ENCODE data around the gene SFMBT1. TPM values are rescaled to one million over a fixed set of nuclear protein-coding genes. Genes with fewer than 3 reads are reported as not detected.

The SFMBT1 gene
- total RNA-seq, 1 donor from 2014 or later, result 8.4 TPM

DNA sequence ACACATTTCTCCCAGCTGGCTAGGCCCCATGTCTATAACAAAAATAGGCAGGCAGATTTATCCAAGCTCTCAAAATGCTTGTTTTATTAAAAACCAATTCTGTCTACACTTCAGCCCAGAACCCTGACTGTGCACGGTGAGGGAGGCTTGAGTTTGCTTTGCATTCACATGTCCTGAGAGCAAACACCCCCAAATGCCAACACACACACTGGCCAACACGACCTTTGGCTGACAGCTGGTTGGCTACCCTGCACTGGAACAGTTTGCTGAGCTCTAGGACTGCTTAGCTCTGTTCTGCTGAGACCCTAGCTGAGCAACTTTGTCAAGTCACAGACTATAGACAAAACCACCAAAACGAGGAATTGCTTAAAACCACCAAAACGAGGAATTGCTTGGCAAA, 152.2 kb downstream of the SFMBT1 start:
- DNase-seq (ENCODE audit: low spot score), result no peak
- Mint-ChIP-seq H3K27ac (ENCODE audit: unreplicated experiment) (peak overlapping the region; percentile 18), H3K4me3 (ENCODE audit: unreplicated experiment) (no peak overlapping the region), H3K9me3 (ENCODE audit: low read depth) (no peaks in the 10 kb centered on the region), H3K27me3 (ENCODE audit: low read depth) (no peaks in the 10 kb centered on the region), H3K36me3 (ENCODE audit: low read depth) (no peaks in the 10 kb centered on the region), H3K4me1 (ENCODE audit: low read depth) (peaks cover 50% of the 10 kb centered on the region)
- TF ChIP-seq, protein P1, sequence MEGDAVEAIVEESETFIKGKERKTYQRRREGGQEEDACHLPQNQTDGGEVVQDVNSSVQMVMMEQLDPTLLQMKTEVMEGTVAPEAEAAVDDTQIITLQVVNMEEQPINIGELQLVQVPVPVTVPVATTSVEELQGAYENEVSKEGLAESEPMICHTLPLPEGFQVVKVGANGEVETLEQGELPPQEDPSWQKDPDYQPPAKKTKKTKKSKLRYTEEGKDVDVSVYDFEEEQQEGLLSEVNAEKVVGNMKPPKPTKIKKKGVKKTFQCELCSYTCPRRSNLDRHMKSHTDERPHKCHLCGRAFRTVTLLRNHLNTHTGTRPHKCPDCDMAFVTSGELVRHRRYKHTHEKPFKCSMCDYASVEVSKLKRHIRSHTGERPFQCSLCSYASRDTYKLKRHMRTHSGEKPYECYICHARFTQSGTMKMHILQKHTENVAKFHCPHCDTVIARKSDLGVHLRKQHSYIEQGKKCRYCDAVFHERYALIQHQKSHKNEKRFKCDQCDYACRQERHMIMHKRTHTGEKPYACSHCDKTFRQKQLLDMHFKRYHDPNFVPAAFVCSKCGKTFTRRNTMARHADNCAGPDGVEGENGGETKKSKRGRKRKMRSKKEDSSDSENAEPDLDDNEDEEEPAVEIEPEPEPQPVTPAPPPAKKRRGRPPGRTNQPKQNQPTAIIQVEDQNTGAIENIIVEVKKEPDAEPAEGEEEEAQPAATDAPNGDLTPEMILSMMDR (IDR thresholded peaks at IDR 0.05), result no peak

DNA sequence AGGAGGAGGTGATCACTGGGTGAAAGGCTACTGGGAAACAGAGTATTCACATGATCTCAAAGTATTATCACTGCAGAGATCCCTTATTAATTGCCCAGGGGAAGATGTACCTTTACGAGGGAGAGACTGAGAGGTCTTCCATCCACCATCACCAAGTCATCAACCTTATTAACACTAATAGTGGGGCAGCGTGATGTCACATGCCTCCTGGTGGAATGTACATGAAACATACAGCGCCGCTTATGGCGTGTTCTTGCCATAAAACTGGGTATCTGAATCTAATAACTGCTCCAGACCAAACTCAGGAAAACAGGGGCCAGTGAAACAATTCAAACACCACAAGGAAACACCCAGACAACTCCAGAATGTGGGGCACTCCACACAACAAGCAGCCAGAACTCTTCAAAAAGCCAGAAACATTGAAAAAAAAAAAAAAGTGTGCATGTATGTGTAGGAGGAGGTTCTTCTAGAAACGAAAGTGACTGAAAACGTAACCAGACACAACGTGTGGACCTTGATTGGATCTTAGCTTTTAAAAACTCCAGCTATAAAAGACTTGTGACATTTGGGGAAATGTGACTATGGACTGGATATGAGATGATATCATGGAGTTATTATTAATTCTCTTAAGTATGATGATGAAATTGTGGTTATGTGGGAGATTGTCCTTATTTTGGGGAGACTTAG, 153.1 kb downstream of the SFMBT1 start:
- H3K4me3 Mint-ChIP-seq (ENCODE audit: unreplicated experiment), result no peak overlapping the region
- H3K4me1 Mint-ChIP-seq (ENCODE audit: low read depth), result peaks cover 46% of the 10 kb centered on the region
- no peaks in the 10 kb centered on the region for H3K9me3 Mint-ChIP-seq (ENCODE audit: low read depth)
- DNase-seq (ENCODE audit: low spot score), result no peak
- H3K36me3 Mint-ChIP-seq (ENCODE audit: low read depth), result no peaks in the 10 kb centered on the region
- H3K27ac Mint-ChIP-seq (ENCODE audit: unreplicated experiment), result no peak overlapping the region
- no peaks in the 10 kb centered on the region for H3K27me3 Mint-ChIP-seq (ENCODE audit: low read depth)
- TF ChIP-seq, protein P1 (IDR thresholded peaks at IDR 0.05), result no peak

DNA sequence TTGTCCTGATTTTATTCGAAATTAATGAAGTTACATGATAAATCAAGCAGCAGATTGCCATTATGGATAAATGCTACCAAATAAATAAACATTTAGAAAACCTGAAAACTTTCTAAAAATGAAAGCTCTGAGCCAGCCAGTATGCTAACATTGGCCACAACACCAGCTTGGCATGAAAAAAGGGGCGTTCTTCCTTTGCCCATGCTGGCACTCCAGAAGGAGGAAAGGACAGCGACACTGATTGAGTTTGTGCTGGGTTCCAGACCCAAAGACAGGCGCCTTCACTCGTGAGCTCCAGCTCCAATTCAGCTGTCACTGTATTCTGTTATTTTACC, 153.6 kb downstream of the SFMBT1 start:
- no peak for DNase-seq (ENCODE audit: low spot score)
- Mint-ChIP-seq H3K4me3 (ENCODE audit: unreplicated experiment) (no peak overlapping the region), H3K27me3 (ENCODE audit: low read depth) (no peaks in the 10 kb centered on the region), H3K4me1 (ENCODE audit: low read depth) (peaks cover 46% of the 10 kb centered on the region), H3K27ac (ENCODE audit: unreplicated experiment) (no peak overlapping the region), H3K9me3 (ENCODE audit: low read depth) (no peaks in the 10 kb centered on the region), H3K36me3 (ENCODE audit: low read depth) (no peaks in the 10 kb centered on the region)
- TF ChIP-seq, protein P1 (IDR thresholded peaks at IDR 0.05), result no peak

DNA sequence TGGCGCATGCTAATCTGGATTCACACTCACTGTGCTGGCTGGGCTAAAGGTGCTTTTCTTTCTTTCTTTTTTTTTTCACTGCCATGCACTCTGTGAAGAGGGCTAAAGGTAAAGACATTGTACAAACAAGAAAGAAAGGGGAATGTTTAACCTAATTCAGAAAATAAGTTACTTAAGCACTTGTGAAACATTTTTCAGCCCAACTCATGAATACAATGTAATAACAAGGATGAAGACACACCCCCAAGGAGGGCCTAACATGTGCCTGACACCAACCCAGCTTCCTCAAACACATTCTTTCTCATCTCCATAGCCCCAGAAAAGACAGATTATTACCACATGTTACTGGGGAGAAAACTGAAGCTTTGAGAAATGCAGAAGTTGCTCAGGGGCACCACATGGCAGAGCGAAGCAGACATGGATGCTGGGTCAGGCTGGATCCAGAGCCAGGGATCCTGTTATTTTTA, 154.2 kb downstream of the SFMBT1 start:
- Mint-ChIP-seq H3K36me3 (ENCODE audit: low read depth) (no peaks in the 10 kb centered on the region), H3K27me3 (ENCODE audit: low read depth) (no peaks in the 10 kb centered on the region), H3K27ac (ENCODE audit: unreplicated experiment) (no peak overlapping the region), H3K4me1 (ENCODE audit: low read depth) (peaks cover 43% of the 10 kb centered on the region), H3K4me3 (ENCODE audit: unreplicated experiment) (no peak overlapping the region), H3K9me3 (ENCODE audit: low read depth) (no peaks in the 10 kb centered on the region)
- no peak for DNase-seq (ENCODE audit: low spot score)
- TF ChIP-seq, protein P1 (IDR thresholded peaks at IDR 0.05), result no peak

DNA sequence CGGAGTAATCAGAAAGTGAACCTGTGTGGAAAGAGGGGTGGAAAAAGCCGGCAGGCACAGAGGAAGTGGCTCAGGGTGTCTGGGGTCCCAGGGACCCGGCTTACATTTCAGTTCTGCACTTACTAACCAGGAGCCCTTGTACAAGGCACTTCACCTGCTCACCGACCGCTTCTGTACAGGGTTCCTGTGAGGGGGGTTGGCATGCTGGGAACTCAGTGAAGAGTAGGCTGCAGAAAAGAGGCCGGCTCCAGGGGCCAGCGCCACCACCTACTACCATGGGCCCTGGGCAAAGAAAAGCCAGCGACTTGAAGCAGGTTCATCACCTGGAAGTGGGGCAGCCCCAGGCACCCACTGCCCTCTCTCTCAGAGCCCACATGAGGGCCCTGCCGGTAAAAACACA, 154.7 kb downstream of the SFMBT1 start:
- Mint-ChIP-seq H3K4me3 (ENCODE audit: unreplicated experiment) (no peak overlapping the region), H3K4me1 (ENCODE audit: low read depth) (peaks cover 39% of the 10 kb centered on the region), H3K27me3 (ENCODE audit: low read depth) (no peaks in the 10 kb centered on the region), H3K27ac (ENCODE audit: unreplicated experiment) (no peak overlapping the region), H3K9me3 (ENCODE audit: low read depth) (no peaks in the 10 kb centered on the region), H3K36me3 (ENCODE audit: low read depth) (no peaks in the 10 kb centered on the region)
- TF ChIP-seq, protein P1 (IDR thresholded peaks at IDR 0.05), result no peak
- DNase-seq (ENCODE audit: low spot score), result no peak

All from chondrocyte (in vitro differentiated cells).